WTC11 (cell line): ENCODE measurements around the gene ASCC1. TPM values are rescaled to one million over a fixed set of nuclear protein-coding genes. Genes with fewer than 3 reads are reported as not detected.

ENCODE experiments used
- ATAC-seq: fragments of 200-7000 bp; cut with Tn5 transposase; 2 replicates; pipeline ENCODE4 v1.10.0; 2021; ENCODE audit warnings: mild to moderate bottlenecking, moderate library complexity
- CTCF ChIA-PET: fragments of 300-600 bp; sonication (Branson Sonifier 250); formaldehyde crosslinking; loops from one replicate; lab custom pipeline; 2021; ENCODE audit warnings: antibody characterized with exemption; lab: Charles Lee
- POLR2A ChIA-PET: fragments of 350-600 bp; sonication (Branson Sonifier 250); formaldehyde crosslinking; loops from one replicate; lab custom pipeline; 2021; ENCODE audit warnings: antibody characterized with exemption; lab: Charles Lee
- DNase-seq: peaks from one replicate; pipeline ENCODE4 v3.0.0; 2021; ENCODE audit warnings: low spot score
- H3K27ac Mint-ChIP-seq: 2 replicates; pipeline ENCODE4 v1.8.0; 2021; ENCODE audit warnings: mixed read lengths
- H3K27me3 Mint-ChIP-seq: 2 replicates; pipeline ENCODE4 v1.8.0; 2021; ENCODE audit warnings: low read depth, mild to moderate bottlenecking, moderate library complexity, mixed read lengths
- H3K36me3 Mint-ChIP-seq: 2 replicates; pipeline ENCODE4 v1.8.0; 2021; ENCODE audit warnings: mixed read lengths
- H3K4me1 Mint-ChIP-seq: 2 replicates; pipeline ENCODE4 v1.8.0; 2022; ENCODE audit warnings: mixed read lengths
- H3K4me3 Mint-ChIP-seq: 2 replicates; pipeline ENCODE4 v1.8.0; 2021; ENCODE audit warnings: mild to moderate bottlenecking, moderate library complexity, mixed read lengths
- H3K9me3 Mint-ChIP-seq: 2 replicates; pipeline ENCODE4 v1.8.0; 2021; ENCODE audit warnings: mixed read lengths
- AFF4 ChIP-seq: sonication (generic); formaldehyde crosslinking; IDR thresholded peaks from 2 replicates; pipeline ENCODE4 v1.8.1; 2023; ENCODE audit warnings: mild to moderate bottlenecking, missing genetic modification reagents, borderline replicate concordance
- ATF3 ChIP-seq: sonication (generic); formaldehyde crosslinking; conservative IDR thresholded peaks from 2 replicates; pipeline ENCODE4 v1.8.1; 2022; ENCODE audit warnings: mild to moderate bottlenecking, missing genetic modification reagents
- ERG ChIP-seq: fragments of 250-450 bp; sonication (Bioruptor Pico); IDR thresholded peaks from 2 replicates; pipeline ENCODE4 v1.8.0; 2021; ENCODE audit warnings: mild to moderate bottlenecking
- ETV6 ChIP-seq: sonication (generic); formaldehyde crosslinking; IDR thresholded peaks from 2 replicates; pipeline ENCODE4 v1.8.1; 2022; ENCODE audit warnings: mild to moderate bottlenecking, missing genetic modification reagents
- FOXP1 ChIP-seq: sonication (generic); formaldehyde crosslinking; IDR thresholded peaks from 2 replicates; pipeline ENCODE4 v1.8.0; 2022; ENCODE audit warnings: missing genetic modification reagents, mild to moderate bottlenecking, moderate library complexity, borderline replicate concordance
- KAT7 ChIP-seq: sonication (generic); formaldehyde crosslinking; IDR thresholded peaks from 2 replicates; pipeline ENCODE4 v1.8.1; 2023; ENCODE audit warnings: missing genetic modification reagents, mild to moderate bottlenecking, borderline replicate concordance
- MAX ChIP-seq: sonication (generic); formaldehyde crosslinking; IDR thresholded peaks from 2 replicates; pipeline ENCODE4 v1.8.0; 2022; ENCODE audit warnings: mild to moderate bottlenecking, missing genetic modification reagents
- OVOL2 ChIP-seq: fragments of 250-450 bp; sonication (Bioruptor Pico); IDR thresholded peaks from 2 replicates; pipeline ENCODE4 v1.9.0; 2021; ENCODE audit warnings: mild to moderate bottlenecking, borderline replicate concordance
- SMAD3 ChIP-seq: sonication (generic); formaldehyde crosslinking; IDR thresholded peaks from 2 replicates; pipeline ENCODE4 v1.8.0; 2022; ENCODE audit warnings: missing genetic modification reagents, mild to moderate bottlenecking, borderline replicate concordance
- ZMAT4 ChIP-seq: fragments of 250-450 bp; sonication (Bioruptor Pico); IDR thresholded peaks from 2 replicates; pipeline ENCODE4 v1.9.0; 2021; ENCODE audit warnings: mild to moderate bottlenecking
- ZNF532 ChIP-seq: fragments of 250-450 bp; sonication (Bioruptor Pico); IDR thresholded peaks from 2 replicates; pipeline ENCODE4 v1.9.0; 2021; ENCODE audit warnings: mild to moderate bottlenecking, borderline replicate concordance
- ZSCAN18 ChIP-seq: fragments of 250-450 bp; sonication (Bioruptor Pico); IDR thresholded peaks from 2 replicates; pipeline ENCODE4 v2.1.2; 2022; ENCODE audit warnings: mild to moderate bottlenecking, moderate library complexity
- total RNA-seq: library from RNA; stranded (reverse); gene quantifications from 3 replicates; pipeline ENCODE4 v1.2.3, GENCODE V29; 2021

ASCC1 gene
- total RNA-seq, 1 experiment from 2014 or later, result 30.4 TPM

GRCh38 chr10:72258617-72259016 is 42.5 kb upstream of the ASCC1 start (continued):
- TF ChIP-seq FOXP1 (CRISPR knock-in tag) (no peak), ZNF532 (CRISPR knock-in tag) (no peak), ETV6 (CRISPR knock-in tag) (no peak), AFF4 (no peak), ERG (CRISPR knock-in tag) (no peak), ZMAT4 (no peak), OVOL2 (CRISPR knock-in tag) (no peak)

GRCh38 chr10:72257051-72257892 is 41.2 kb upstream of the ASCC1 start:
- Mint-ChIP-seq H3K9me3 (no peaks in the 10 kb centered on the region), H3K36me3 (no peaks in the 10 kb centered on the region)
- TF ChIP-seq SMAD3 (CRISPR knock-in tag) (no peak), ZSCAN18 (CRISPR knock-in tag) (no peak), ATF3 (no peak), KAT7 (no peak), MAX (CRISPR knock-in tag) (no peak)
- TF ChIP-seq, all 79 proteins: peak for 0
- Mint-ChIP-seq H3K27me3 (no peaks in the 10 kb centered on the region; the same call in 1 of the 2 replicates), H3K4me3 (no peak overlapping the region), H3K27ac (no peak overlapping the region), H3K4me1 (peaks cover 60% of the 10 kb centered on the region)
- POLR2A ChIA-PET, result interaction anchor here (0.7 to 1.0 kb wide), 2 partner anchors 16 to 43 kb away, joined by 3 read pairs; partner anchors contain the start of gene DDIT4
- CTCF ChIA-PET, result interaction anchor here (0.6 to 6.1 kb wide), 8 partner anchors 9 to 294 kb away, joined by 3 to 75 read pairs (median 4); partner anchors contain the start of gene DDIT4
- DNase-seq (no peak), ATAC-seq (no peak)
